HG03039 (cell line): ENCODE measurements around the gene TMEM39B.
"Not testable (repeated sequence)": the region's sequence is repeated elsewhere in the genome, so short reads cannot be mapped to it uniquely, and the experiment has no call there.

Experiments used
- ATAC-seq: cut with Tn5 transposase; IDR thresholded peaks from one replicate; pipeline ENCODE4 v1.9.1; 2021; ENCODE audit warnings: mild to moderate bottlenecking, moderate library complexity; ENCODE audit not compliant: unreplicated experiment

Gene TMEM39B

DNA sequence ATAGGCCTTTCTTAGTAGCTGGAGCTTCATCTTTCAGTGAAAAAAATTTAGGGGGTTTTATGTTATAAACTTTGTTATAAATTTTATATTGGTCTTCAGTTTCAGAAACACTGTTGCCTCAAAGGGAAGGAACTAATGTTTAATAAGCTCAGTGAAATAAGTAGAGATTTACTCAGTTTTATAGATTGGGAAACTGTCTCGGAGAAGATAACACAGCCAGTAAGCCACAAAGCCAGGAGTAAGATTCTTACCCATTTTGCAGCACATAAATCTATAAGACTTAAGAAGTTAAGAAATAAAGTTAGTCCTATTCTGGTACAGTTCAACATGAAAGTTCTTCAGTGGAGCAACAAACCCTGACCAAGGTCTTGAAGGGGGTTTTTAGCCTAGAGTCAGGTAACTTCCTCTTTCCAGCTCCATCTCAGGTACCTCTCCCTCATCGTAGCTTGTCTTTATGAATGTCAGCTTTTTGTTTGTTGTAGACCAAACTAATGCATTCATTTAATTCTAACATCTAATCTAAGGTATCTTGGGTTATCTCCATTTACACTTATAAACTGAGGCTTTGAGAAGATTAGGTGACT lies 38.4 kb downstream of the TMEM39B start:
- ATAC-seq = no peak

DNA sequence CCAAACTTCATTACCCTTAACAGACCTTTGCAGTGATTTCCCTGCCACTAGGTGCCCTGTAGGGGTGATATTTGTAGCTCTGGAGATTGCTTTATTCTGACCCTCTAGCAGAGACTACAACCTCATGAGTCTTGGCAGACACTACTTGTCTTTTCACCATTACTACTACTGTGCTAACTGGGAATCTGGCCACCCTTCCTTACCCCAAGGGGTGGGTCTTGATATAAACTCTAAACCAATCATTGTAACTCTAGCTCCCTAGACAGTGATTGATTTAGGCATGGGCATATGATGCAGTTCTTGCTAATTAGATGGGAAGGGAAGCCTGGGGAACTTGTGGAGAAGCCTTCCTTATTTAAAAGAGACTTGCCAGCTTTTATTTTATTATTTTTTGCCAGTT lies 39.0 kb downstream of the TMEM39B start:
- no peak for ATAC-seq

DNA sequence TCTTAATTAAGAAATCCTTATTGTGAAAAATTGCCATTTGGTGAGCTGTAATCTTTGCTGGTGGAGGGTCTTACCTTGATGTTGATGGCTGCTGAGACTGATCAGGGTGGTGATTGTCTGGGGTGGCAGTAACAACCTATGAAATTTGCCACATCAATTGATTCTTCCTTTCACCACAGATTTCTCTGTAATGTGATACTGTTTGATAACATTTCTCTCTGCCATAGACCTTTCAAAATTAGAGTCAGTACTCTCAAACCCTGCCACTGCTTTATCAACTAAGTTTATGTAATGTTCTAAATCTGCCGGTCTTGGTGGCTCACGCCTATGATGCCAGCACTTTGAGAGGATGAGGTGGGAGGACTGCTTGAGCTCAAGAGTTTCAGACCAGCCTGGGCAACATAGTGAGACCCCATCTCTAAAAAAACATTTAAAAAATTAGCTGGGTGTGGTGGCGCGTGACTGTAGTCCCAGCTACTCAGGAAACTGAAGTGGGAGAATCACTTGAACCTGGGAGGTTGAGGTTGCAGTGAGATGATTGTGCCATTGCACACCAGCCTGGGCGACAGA lies 40.2 kb downstream of the TMEM39B start:
- ATAC-seq = no peak

GRCh38 chr1:32113436-32113835 lies 40.7 kb downstream of the TMEM39B start:
- not testable (repeated sequence) for ATAC-seq

DNA sequence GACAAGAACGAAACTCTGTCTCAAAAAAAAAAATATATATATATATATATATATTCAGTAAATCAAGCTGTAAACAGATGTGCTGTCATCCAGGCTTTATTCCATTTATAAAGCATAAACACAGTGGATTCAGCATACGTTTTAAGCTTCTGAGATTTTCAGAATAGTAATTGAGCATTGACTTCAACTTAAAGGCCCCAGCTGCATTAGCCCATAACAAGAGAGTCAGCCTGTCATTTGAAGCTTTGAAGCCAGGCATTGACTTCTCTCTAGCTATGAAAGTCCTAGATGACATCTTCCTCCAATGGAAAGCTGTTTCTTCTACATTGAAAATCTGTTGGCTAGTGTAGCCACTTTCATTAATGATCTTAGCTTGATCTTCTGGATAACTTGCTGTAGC lies 41.7 kb downstream of the TMEM39B start:
- ATAC-seq = no peak

DNA sequence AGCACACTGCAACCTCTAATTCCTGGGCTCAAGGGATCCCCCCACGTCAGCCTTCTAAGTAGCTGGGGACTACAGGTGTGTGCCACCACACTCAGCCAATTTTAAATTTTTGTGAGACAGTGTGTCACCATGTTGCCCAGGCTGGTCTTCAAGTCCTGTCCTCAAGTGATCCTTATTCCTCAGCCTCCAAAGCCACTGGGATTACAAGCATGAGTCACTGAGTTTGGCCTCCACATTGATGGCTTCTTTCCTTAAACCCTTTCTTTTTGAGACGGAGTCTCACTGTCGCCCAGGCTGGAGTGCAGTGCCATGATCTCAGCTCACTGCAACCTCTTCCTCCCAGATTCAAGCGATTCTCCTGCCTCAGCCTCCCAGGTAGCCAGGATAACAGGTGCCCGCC lies 42.8 kb downstream of the TMEM39B start:
- ATAC-seq = no peak

DNA sequence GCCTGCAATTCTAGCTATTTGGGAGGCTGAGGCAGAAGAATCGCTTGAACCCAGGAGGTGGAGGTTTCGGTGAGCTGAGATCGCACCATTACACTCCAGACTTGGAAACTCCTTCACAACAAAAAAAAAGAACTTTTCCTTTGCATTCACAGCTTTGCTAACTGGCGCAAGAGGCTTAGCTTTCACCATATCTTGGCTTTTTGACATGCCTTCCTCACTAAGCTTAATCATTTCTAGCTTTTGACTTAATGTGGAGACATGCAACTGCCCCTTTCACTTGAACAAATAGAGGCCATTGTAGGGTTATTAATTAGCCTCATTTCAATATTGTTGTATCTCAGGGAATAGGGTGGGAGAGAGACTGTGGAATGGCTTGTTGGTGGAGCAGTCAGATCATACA lies 43.8 kb downstream of the TMEM39B start:
- ATAC-seq = no peak

DNA sequence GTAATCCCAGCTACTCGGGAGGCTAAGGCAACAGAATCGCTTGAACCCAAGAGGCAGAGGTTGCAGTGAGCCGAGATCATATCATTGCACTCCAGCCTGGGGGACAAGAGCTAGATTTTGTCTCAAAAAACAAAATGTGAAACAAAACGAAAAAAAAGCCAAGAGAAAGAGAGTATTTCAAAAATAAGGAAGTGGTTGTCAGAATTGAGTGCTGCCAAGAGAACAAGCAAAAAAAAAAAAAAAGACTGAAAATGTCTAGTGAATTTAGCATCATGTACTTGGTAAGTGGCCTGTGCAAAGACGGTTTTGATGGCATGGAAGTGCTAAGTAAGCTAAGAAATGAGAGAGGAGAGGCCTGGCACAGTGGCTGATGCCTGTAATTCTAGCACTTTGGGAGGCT lies 49.4 kb downstream of the TMEM39B start:
- ATAC-seq = no peak

DNA sequence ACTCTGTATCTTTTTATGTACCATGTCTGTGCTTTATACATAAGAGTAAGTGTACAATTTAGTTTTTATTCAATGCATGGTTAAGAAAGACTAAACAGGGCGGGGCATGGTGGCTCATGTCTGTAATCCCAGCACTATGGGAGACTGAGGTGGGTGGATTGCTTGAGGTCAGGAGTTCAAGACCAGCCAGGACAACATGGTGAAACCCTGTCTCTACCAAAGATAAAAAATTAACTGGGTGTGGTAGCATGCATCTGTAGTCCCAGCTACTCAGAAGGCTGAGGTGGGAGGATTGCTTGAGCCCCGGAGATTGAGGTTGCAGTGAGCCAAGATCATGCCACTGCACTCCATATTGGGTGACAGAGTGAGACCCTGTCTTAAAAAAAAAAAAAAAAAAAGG lies 50.6 kb downstream of the TMEM39B start:
- not testable (repeated sequence) for ATAC-seq

GRCh38 chr1:32125313-32125712 lies 52.6 kb downstream of the TMEM39B start:
- no peak for ATAC-seq

GRCh38 chr1:32126770-32127169 lies 54.0 kb downstream of the TMEM39B start:
- no peak for ATAC-seq

- no peak for ATAC-seq
Observed at GRCh38 chr1:32127409-32128198, 54.9 kb downstream of the TMEM39B start.

- no peak for ATAC-seq
Observed at GRCh38 chr1:32128479-32128878, 55.7 kb downstream of the TMEM39B start.

DNA sequence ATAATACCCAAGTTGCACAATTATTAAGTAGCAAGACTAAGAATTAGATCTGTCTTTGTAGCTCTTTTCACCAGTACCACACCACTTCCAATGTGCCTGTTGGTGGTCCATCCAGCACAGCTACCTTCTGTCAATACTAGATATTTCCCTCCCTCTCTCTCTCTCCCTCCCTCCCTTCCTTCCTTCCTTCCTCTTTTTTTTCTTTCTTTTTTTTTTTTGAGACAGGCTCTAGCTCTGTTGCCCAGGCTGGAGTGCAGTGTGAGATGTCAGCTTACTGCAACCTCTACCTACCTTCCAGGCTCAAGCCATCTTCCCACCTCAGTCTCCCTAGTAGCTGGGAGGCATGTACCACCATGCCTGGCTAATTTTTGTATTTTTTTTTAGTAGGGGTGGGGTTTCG lies 56.2 kb downstream of the TMEM39B start:
- ATAC-seq = no peak

DNA sequence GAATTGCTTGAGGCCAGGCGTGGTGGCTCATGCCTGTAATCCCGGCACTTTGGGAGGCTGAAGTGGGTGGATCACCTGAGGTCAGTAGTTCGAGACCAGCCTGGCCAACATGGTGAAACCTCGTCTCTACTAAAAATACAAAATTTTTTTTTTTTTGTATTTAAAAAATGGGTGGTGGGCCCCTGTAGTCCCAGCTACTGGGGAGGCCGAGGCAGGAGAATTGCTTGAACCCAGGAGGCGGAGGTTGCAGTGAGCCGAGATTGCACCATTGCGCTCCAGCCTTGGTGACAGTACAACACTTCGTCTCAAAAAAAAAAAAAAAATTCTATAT lies 61.2 kb downstream of the TMEM39B start:
- not testable (repeated sequence) for ATAC-seq

DNA sequence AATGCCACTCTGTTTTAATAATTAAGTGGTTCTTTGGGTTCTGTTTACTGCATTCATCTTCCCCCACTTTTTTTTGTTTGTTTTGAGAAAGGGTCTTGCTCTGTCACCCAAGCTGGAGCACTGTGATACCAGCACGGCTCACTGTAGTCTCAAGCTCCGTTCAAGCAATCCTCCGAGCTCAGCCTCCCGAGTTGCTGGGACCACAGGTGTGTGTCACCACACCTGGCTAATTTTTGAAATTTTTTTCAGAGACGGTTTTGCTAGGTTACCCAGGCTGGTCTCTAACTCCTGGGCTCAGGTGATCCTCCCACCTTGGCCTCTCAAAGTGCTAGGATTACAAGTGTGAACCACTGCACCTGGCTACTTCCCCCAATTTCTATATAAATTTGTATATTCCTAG lies 64.4 kb downstream of the TMEM39B start:
- no peak for ATAC-seq

- no peak for ATAC-seq
Observed at GRCh38 chr1:32138965-32139364, 66.2 kb downstream of the TMEM39B start.

DNA sequence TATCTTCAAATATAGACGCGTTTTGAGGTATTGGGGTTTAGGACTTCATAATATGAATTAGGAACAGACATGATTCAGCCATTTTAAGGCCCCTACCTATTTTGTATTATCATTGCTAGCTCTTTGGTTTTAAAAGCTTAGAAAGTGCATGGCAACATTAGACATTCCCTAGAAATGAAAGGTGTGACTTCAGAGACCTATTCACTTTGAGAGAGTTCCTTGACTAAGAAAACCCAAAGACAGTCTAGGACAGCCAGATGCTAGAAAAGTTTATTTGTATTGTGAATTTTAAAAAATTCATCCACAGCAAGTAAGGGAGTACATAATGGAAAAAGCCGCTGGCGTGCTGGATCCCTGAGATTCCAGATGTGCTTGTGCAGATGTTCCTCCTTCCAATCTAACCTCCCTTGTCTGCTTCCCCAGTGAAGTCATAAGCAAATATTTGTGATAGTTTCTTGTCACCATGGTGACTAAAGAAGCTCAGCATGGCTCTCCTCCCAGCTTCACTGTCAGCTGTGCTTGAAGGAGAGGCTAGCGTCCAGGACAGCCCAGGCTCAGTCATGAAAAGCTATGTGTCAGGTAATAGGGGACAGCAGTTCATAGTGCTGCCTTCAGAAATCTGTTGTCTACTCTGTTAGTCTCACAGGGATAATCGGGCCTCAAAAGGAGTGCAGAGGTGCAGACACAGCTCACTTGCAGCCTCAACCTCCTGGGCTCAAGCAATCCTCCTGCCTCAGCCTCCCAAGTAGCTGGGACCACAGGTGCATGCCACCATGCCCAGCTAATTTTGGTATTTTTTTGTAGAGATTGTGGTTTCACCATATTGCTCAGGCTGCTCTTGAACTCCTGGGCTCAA lies 69.9 kb downstream of the TMEM39B start:
- ATAC-seq = no peak

GRCh38 chr1:32143302-32143695 lies 70.6 kb downstream of the TMEM39B start:
- ATAC-seq = not testable (repeated sequence)

- no peak for ATAC-seq
Observed at GRCh38 chr1:32144033-32144432, 71.3 kb downstream of the TMEM39B start.

GRCh38 chr1:32147799-32148198 lies 75.1 kb downstream of the TMEM39B start:
- not testable (repeated sequence) for ATAC-seq

DNA sequence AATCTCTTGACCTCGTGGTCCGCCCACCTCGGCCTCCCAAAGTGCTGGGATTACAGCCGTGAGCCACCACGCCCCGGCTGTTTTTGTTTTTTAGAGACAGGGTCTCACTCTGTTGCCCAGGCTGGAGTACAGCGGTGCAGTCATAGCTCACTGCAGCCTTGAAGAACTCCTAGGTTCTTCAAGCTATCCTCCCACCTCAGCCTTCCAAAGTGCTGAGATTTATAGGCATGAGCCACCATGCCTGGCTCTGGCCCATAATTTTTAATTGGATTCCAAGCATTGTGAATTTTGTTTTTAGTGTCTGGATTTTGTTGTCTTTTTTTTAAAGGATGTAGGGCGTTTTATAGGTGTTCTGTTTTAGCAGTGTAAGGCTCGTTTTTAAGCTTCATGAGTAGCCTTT lies 78.1 kb downstream of the TMEM39B start:
- ATAC-seq = no peak
